LoVo (cell line): ENCODE measurements around the gene SKAP1.
"Not testable (repeated sequence)": the region's sequence is repeated elsewhere in the genome, so short reads cannot be mapped to it uniquely, and the experiment has no call there.

Experiments
- DNase-seq: peaks from one replicate; pipeline ENCODE4 v3.0.0-alpha.2; 2016; ENCODE audit warnings: low spot score

SKAP1 gene

GRCh38 chr17:48429638-48430586, at the start of gene SKAP1:
Gene SKAP1, minus strand, starts transcription at chr17:48430214.
- DNase-seq: no peak

DNA sequence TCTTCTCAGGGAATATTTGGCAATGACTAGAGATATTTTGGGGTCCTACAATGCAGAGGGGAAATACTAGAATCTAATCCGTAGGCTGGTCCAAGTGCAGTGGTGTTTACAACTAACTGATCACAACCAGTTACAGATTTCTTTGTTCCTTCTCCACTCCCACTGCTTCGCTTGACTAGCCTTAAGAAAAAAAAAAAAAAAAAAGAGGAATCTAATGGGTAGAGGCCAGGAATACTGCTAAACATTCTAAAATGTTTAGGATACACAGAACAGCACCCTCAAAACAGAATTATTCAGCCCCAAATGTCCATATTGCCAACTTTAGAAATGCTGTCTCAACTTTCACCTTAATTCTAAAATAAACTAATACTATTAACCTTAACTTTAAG, 49.0 kb upstream of the SKAP1 start:
- no peak for DNase-seq

DNA sequence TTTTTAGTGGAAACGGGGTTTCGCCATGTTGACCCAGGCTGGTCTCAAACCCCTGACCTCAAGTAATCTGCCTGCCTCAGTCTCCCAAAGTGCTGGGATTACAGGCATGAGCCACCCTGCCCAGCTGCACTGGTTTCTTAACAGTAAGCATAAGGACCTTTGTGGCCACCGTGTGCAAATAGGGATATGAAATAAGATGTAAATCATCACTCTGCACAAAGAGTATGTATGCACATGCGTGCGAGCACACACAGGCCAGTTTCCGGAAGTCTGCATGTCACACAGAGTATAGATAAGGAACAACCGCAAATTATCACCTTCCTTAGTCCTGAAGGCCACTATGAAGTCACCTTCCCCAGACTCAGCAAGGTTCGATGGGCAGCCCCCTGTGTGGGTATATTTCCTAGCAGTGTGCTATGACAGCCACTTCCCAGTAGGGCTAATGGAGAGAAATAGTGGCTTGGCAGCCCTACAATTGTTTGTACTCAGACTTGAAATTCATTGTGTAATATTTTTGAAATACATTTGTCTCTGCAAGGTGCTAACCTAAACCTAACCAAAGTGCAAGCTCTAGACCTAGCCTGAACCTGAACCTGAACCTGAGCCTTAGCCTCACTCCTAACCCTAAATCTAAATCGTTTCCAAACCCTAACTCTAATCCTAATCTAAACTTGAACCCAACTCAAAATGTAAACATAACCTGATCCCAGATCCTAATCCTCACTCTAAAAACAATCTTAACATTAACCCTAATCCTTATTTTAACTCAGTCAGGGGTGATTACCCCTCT, 48.4 kb upstream of the SKAP1 start:
- DNase-seq: no peak

- no peak for DNase-seq
These were observed 47.2 kb upstream of the SKAP1 start for GRCh38 chr17:48477221-48477620.

DNA sequence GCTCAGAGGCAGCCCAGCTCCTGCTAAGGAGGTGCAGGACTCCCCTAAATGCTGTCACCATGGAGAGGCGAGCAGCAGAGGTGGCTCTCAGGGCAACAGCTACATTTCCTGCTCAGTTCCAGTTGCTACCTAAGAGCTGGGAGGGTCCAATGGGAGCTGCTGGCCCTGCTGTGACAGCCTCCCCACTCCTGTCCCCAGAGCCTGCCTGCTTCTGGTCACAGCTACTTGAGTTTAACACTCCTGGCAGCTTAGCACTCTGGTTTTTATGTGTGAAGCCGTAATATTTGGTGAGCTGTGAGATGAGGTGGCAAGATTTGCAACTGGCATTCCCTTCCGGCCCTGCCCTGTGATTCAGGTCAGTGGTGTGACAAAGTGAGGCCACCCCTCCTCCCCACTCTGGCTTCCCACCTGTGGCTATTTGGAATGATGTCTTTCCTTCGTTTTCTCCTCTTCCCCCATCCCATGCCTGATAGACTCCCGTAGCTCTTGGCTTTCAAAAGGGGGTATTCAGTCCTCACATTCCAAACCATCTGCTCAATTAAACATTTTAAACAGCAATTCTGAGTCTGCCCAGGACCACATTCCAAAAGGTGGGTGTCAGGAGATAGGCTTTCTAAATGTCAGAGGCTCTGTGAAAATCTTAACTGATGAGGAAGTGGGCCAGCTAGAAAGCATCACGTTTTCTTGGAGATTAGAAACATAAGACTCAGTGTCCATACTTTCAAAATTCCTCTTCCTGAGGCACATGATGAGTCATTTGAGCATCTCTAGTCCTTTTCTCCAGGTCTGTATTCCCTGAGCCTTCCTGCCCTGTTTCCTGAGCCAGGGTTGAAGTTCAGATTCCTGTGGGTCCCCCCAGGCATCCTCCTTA, 42.6 kb upstream of the SKAP1 start:
- DNase-seq: peak; percentile 63

DNA sequence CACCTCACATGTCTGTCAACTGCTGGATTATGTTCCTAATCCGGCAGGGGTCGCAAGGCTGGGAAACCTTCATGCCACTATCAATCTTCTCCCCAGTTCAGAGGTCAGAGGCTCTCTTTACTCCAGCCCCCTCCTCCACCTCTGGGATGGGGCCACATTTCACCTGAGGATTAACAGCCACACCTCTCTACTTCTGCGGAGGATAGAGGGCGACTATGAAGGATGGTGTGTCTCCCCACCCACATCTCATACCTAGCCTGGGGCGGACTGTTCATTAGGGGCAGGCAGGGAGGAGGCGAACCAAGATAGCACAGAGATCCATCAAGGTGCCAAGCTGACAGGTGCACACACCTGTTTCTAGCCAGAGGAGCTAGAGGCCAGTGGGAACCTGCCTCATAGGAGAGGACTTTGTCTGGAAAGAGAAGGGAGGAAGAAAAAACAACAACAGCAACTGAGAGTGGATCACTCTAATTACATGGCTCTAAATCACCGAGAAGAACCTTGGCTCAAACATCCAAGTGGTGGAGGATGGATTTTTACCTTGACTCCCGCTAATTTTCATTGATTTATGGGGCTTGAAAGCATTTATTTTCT, 41.9 kb upstream of the SKAP1 start:
- DNase-seq: no peak

DNA sequence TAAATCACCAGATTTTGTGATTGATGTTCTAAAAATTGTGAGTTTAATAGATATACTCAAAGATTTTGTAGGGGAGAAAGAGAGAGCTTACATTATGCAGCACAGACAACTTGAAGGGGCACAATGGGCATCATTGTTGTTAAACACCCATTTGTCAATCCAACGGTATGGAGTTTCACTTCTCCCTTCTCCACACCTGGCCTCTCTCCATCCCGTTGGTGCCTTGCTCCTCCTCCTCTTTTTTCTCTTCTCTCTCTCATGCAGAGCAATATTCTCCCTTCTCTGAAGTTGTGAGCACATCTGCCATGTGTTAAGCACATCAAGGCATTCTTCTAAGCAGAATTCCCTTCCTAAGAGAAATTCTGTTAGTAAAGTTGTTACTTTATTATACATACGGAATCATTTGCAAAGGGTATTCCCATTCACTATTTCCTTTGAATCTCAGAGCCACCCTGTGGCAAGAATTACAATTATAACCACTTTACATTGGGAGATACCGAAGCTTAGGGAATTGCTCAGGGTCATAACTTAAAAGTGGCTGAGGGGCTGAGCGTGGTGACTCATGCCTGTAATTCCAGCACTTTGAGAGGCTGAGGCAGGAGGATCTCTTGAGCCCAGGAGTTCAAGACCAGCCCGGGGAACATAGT, 40.5 kb upstream of the SKAP1 start:
- DNase-seq: no peak

DNA sequence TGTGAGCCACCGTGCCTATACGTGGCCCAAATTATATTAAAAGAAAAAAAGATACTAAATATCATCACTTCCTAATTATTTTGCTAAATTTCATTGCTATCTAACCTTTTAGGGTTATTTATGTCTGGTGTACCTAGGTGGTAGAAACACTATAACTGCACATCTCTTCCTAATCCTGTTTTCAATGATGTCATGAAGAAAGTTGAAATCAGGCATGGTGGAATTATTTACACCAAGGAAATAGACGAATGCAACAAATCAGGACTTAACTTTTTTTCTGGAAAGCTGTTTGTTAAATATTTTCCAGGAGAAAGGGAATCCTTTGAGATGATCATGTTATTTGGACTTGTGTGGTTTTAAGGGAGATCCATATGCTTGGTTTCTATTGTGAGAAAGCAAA, 39.2 kb upstream of the SKAP1 start:
- no peak for DNase-seq

GRCh38 chr17:48468299-48468698, 38.3 kb upstream of the SKAP1 start:
- DNase-seq: no peak

DNA sequence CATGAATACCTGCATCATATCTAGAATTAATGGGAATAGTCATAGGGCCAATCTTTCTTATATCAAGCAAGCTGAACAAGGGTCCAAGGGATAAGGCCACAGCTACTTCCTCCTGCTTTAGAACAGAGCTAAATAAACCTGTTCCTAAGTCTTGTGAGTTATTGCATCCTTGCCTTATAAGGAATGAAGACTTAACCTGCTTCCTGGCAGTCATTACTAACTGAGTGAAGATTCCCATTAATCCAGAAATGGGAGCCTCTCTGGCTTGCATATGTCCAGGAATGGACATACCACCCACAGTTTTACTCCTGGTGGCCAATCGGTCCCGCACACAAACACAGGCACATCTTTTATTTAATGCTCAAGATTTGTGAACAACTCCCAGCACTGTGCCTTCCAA, 35.9 kb upstream of the SKAP1 start:
- DNase-seq: no peak

- DNase-seq: no peak
These were observed 33.5 kb upstream of the SKAP1 start for GRCh38 chr17:48463526-48463925.

GRCh38 chr17:48462946-48463345, 32.9 kb upstream of the SKAP1 start:
- DNase-seq: no peak

- no peak for DNase-seq
These were observed 30.0 kb upstream of the SKAP1 start for GRCh38 chr17:48460052-48460451.

GRCh38 chr17:48459070-48459844, 29.2 kb upstream of the SKAP1 start:
- no peak for DNase-seq

- DNase-seq: peak; percentile 79
These were observed 27.2 kb upstream of the SKAP1 start for GRCh38 chr17:48457080-48457836.

DNA sequence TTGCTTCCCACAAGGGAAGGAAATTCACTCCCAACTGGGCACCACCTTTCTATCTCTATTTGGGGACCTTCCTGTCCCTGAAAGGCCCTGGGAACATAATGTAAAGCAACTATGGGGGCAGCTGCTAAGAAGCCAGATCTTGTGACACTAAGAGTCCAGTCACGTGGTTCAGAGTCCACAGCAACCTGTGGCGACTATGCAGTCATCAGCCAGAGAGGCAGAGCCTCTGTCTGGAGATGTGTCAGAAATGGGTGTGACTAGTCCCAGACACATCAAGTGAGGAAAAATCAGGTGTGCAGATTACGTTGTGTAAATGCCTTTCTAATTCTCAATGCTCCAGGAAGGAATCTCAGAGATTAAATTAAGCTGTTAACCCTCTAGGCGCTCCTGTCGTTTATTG, 26.6 kb upstream of the SKAP1 start:
- DNase-seq: peak; percentile 58

DNA sequence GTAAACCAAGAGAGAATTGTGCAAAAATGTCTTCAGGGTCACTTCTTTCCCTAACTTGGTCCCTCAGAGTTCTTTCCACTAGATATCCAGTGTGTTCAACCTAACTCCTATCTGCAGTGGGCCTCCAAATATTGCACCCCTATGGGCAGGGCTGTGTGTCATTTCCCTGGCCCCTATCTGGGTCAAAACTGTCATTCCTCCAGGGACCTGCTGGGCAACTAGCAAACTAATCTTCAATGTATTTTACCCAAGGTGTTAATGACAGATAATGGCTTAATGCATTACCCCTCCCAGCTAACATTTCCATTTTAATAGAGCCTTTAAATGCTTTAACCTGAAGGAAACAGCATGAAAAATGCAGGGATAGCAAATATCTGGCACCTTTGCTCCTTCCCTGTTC, 25.8 kb upstream of the SKAP1 start:
- DNase-seq: no peak

DNA sequence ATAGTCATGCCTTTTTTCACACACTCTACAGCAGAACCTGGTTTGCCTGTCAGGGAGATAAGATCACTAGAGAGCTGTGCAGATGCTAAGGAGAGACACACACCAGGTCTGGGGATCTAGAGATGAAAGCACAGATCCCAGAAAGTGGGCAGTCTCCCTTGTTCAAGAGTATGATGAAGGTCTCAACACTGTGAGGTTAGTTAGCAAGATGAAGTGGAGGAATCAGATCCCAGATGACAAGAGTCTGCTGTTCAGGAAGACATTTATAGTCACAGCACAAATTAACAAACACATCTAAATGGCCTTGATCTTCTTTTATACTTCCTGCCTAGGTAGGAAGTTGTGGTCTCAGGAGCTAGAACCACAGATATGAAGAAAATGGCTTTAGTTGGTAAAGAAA, 23.4 kb upstream of the SKAP1 start:
- DNase-seq: no peak

- DNase-seq: no peak
These were observed 21.5 kb upstream of the SKAP1 start for GRCh38 chr17:48451489-48451888.

DNA sequence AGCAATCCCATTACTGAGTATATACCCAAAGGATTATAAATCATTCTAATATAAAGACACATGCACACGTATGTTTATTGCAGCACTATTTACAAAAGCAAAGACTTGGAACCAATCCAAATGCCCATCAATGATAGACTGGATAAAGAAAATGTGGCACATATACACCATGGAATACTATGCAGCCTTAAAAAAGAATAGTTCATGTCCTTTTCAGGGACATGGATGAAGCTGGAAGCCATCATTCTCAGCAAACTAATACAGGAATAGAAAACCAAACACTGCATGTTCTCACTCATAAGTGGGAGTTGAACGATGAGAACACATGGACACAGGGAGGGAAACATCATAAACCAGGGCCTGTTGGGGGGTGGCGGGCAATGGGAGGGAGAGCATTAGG, 19.3 kb upstream of the SKAP1 start:
- DNase-seq: not testable (repeated sequence)
